Mesodermal cell (in vitro differentiated cells): Measurements from ENCODE around the gene ETS2.

Experiments
- H3K27ac ChIP-seq: 2 replicates; pipeline ENCODE4 v1.7.0; 2013; ENCODE audit warnings: mild to moderate bottlenecking, low read depth, low read length, moderate library complexity; ENCODE audit not compliant: severe bottlenecking
- H3K36me3 ChIP-seq: 2 replicates; pipeline ENCODE4 v1.7.1; 2013; ENCODE audit warnings: mild to moderate bottlenecking, low read length, moderate library complexity; ENCODE audit not compliant: control insufficient read depth, insufficient read depth
- H3K4me1 ChIP-seq: one replicate; pipeline ENCODE4 v1.7.1; 2013; ENCODE audit warnings: mild to moderate bottlenecking, low read length; ENCODE audit not compliant: insufficient read depth, control insufficient read depth, poor library complexity, severe bottlenecking
- H3K4me3 ChIP-seq: 2 replicates; pipeline ENCODE4 v1.7.0; 2013; ENCODE audit warnings: low read length, control low read depth, mild to moderate bottlenecking; ENCODE audit not compliant: insufficient read depth, poor library complexity, severe bottlenecking; ENCODE audit errors: extremely low read depth
- H3K9me3 ChIP-seq: 2 replicates; pipeline ENCODE4 v1.7.1; 2013; ENCODE audit warnings: mild to moderate bottlenecking, low read length, moderate library complexity; ENCODE audit not compliant: control insufficient read depth
- WGBS, 2 experiments: methylation state at CpG; one replicate each; pipeline ENCODE4 v1.1.5; 2013; ENCODE audit warnings: missing lambda C conversion rate in 2 of 2; ENCODE audit not compliant: insufficient coverage in 2 of 2; 5-methylcytosine and 5-hydroxymethylcytosine counted together

ETS2 gene

DNA sequence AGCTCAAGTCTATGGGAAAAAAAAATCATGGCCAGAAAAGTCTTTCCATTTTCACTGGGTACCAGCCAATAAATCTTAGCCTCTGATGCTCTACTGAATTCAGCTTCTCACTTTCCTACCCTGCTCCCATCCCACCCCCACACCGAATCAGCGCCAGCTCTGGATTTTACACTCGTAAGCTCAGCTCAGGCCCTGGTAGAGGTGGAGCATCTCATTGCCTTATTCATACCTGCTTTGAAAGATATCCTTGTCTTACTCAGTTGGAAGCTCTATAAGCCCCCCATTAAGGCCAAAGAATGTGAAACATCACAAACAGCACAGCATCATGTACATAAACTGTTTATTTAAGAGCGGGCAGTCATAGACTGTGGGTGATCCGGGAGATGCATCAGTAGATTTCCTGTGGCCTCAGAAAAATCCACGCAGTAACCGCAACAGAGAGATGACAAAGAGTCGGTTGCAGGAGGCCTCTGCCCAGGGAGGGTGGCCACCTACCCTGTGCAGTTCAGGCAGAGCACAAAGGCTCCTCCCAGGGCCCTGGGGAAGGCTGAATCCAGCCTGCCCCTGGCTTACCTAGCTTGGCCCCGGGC is 36.4 kb upstream of the ETS2 start:
- H3K9me3 ChIP-seq, result peaks cover 6% of the 10 kb centered on the region
- no peaks in the 10 kb centered on the region for H3K36me3 ChIP-seq
- no peak overlapping the region for H3K27ac ChIP-seq
- H3K4me3 ChIP-seq, result no peak overlapping the region
- H3K4me1 ChIP-seq, result peaks cover 16% of the 10 kb centered on the region
- 80 to 95% methylated on average over 5 to 8 of the region's 9 CpGs for WGBS, 2 experiments

- WGBS, 2 experiments, result 93 to 100% methylated on average over 4 of the region's 4 CpGs
- Histone ChIP-seq H3K9me3 (peaks cover 4% of the 10 kb centered on the region), H3K36me3 (no peaks in the 10 kb centered on the region), H3K4me3 (no peak overlapping the region), H3K4me1 (peaks cover 16% of the 10 kb centered on the region), H3K27ac (no peak overlapping the region)
Observed at GRCh38 chr21:38770660-38771059, 35.1 kb upstream of the ETS2 start.

DNA sequence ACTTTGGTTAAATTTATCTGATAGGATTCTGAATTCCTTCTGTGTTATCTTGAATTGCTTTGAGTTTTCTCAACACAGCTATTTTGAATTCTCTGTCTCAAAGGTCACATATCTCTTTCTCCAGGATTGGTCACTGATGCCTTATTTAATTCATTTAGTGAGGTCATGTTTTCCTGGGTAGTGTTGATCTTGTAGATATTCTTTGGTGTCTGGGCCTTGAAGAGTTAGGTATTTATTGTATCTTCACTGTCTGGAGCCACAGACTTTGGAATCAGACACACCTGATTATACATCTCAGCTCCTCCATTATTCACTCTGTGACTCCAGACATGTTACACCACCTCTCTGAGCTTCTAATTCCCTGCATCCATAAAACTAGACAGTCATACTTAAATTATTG is 34.2 kb upstream of the ETS2 start:
- H3K9me3 ChIP-seq, result no peaks in the 10 kb centered on the region
- peaks cover 16% of the 10 kb centered on the region for H3K4me1 ChIP-seq
- H3K4me3 ChIP-seq, result no peak overlapping the region
- no peaks in the 10 kb centered on the region for H3K36me3 ChIP-seq
- no peak overlapping the region for H3K27ac ChIP-seq

GRCh38 chr21:38772646-38773045 is 33.1 kb upstream of the ETS2 start:
- no peak overlapping the region for H3K4me3 ChIP-seq
- no peaks in the 10 kb centered on the region for H3K36me3 ChIP-seq
- peaks cover 16% of the 10 kb centered on the region for H3K4me1 ChIP-seq
- no peak overlapping the region for H3K27ac ChIP-seq
- H3K9me3 ChIP-seq, result no peaks in the 10 kb centered on the region

DNA sequence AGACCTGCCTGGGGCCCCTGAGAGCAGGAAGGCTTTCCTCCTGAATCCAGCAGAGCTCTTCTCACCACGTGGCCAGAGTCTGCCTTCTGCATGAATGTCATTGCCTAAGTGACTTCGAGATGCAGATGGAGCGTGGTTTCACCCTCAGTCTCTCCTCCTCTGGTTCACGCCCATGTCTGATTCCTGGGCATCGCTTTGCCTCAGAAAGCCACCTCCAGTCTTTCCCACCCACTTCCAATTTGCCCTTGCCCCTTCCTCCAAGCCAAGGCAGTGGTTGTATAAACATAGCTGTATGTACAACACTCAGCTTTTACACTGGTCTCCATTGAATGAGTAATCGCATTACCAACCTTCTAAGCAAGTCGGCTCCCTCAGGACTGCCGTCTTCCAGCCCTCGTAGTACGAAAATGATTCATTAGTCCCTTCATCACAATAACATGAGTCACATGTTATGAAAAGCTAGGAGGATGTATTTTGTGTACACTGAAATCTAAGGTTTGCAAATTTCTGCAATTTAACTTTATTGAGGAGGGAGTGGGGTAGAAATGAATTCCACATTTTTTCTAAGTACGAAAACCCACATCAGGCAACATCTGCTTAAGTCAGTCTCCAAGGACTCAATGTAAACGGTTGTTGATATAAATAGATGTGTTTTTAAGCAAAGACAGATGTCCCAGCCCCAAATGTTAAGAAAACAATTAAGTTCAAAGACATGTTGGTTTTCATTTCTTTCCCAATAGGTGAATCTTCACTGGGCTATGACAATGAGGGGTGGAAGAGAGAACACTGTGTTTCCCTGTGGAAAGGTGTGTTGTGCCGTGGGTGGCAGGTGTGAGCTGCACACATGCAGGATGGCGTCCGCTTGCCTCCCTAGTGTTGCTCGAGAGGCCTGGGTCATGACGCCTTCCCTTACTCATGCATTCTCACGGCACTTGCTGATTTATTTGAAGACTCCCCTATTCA is 32.3 kb upstream of the ETS2 start:
- no peak overlapping the region for H3K27ac ChIP-seq
- WGBS, 2 experiments, result 88 to 90% methylated on average over 7 to 12 of the region's 18 CpGs
- H3K4me3 ChIP-seq, result no peak overlapping the region
- H3K4me1 ChIP-seq, result peaks cover 16% of the 10 kb centered on the region
- no peaks in the 10 kb centered on the region for H3K36me3 ChIP-seq
- H3K9me3 ChIP-seq, result peaks cover 5% of the 10 kb centered on the region

GRCh38 chr21:38774152-38774551 is 31.6 kb upstream of the ETS2 start:
- Histone ChIP-seq H3K4me1 (peaks cover 11% of the 10 kb centered on the region), H3K36me3 (no peaks in the 10 kb centered on the region), H3K4me3 (no peak overlapping the region), H3K9me3 (peaks cover 12% of the 10 kb centered on the region), H3K27ac (no peak overlapping the region)
- 86 to 97% methylated on average over 3 to 4 of the region's 5 CpGs for WGBS, 2 experiments

DNA sequence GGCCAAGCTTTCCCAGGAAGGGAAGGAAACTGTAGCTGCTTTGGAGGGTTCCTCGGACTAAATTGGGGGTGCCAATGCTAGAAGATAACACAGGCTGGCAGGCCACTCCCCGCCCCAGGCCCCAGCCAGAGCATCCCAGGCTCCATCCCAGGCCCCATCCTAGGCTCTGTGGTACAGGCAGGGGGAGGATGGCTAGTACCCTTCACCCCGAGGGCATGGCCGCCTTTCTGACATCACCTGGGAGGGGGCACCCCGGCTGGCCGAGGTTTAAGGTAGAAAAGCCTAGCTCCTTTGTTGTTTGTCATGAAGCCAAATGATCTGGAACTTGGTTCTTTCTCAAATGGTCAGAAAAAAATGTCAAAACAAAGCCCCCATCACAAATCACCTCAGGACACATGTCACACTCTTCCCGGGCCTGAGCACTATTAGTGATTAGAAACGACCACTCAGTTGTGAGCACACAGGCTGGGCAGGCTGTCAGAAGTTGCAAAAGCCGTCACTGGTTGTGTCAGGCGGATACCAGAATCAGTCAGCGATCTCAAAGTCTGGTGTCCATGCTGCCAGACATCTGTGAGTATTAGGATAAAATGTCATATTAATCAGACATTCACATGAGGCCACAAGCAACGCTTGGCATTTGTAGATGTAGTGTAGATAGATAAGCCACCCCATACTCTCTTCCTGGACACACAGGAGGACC is 31.0 kb upstream of the ETS2 start:
- no peak overlapping the region for H3K4me3 ChIP-seq
- peaks cover 5% of the 10 kb centered on the region for H3K4me1 ChIP-seq
- 88 to 95% methylated on average over 9 to 11 of the region's 12 CpGs for WGBS, 2 experiments

GRCh38 chr21:38775733-38776132 is 30.0 kb upstream of the ETS2 start:
- H3K9me3 ChIP-seq, result peaks cover 13% of the 10 kb centered on the region
- 83 to 96% methylated on average over 2 to 5 of the region's 5 CpGs for WGBS, 2 experiments
- peaks cover 5% of the 10 kb centered on the region for H3K4me1 ChIP-seq
- H3K4me3 ChIP-seq, result no peak overlapping the region
- no peaks in the 10 kb centered on the region for H3K36me3 ChIP-seq
- H3K27ac ChIP-seq, result no peak overlapping the region

More for the DNA sequence above, 31.0 kb upstream of the ETS2 start:
- Histone ChIP-seq H3K27ac (no peak overlapping the region), H3K36me3 (no peaks in the 10 kb centered on the region), H3K9me3 (peaks cover 13% of the 10 kb centered on the region)

DNA sequence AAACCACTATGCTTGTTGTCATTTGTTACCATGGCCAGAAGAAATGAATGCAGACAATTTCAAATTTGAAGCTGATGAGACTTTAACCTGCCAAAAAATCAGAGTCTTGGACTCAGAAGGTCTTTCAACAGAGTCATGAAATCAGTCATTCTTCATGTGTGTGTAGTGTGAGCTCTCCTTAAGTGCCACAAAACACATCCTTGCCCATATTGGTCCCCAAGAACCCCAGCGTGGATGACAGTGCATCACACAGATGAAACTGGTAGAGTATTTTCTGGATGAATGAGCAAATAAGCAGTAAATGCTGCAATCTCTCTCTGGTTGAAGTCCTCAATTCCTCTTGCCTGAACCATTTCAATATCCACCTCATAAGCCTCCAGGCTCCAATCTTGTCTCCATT is 28.7 kb upstream of the ETS2 start:
- no peaks in the 10 kb centered on the region for H3K36me3 ChIP-seq
- WGBS, 2 experiments, result no CpG with 5 or more reads among the region's 1 CpG

GRCh38 chr21:38777531-38777930 is 28.2 kb upstream of the ETS2 start:
- Histone ChIP-seq H3K4me1 (no peaks in the 10 kb centered on the region), H3K4me3 (no peak overlapping the region), H3K27ac (no peak overlapping the region), H3K36me3 (no peaks in the 10 kb centered on the region), H3K9me3 (peaks cover 24% of the 10 kb centered on the region)
- WGBS, 2 experiments, result no CpG with 5 or more reads among the region's 5 CpGs

More for the DNA sequence above, 28.7 kb upstream of the ETS2 start:
- Histone ChIP-seq H3K4me3 (no peak overlapping the region), H3K27ac (no peak overlapping the region), H3K4me1 (no peaks in the 10 kb centered on the region), H3K9me3 (peaks cover 19% of the 10 kb centered on the region)
